A549 (cell line): ENCODE measurements around the gene ATN1. TPM values are rescaled to one million over a fixed set of nuclear protein-coding genes. Genes with fewer than 3 reads are reported as not detected.

Source experiments
- ATAC-seq, 2 experiments: fragments of 200-7000 bp in 1 of 2; fragments of >200 bp in 1 of 2; cut with Nextera tagmentation in 1 of 2; cut with Tn5 transposase in 1 of 2; 3 replicates each; pipeline versions ENCODE4 v1.8.0 to v1.9.1; 2018 to 2020; ENCODE audit warnings: mild to moderate bottlenecking in 1 of 2, moderate library complexity in 1 of 2
- CTCF ChIA-PET: fragments of 300-600 bp; sonication (Branson Sonifier 250); formaldehyde crosslinking; extraction: SDS; loops from one replicate; lab custom pipeline; 2021; ENCODE audit warnings: antibody characterized with exemption, inconsistent platforms; lab: Yijun Ruan, JAX
- POLR2A ChIA-PET: fragments of 350-600 bp; formaldehyde crosslinking; extraction: SDS; loops from one replicate; lab custom pipeline; 2021; ENCODE audit warnings: antibody characterized with exemption, inconsistent platforms; lab: Yijun Ruan, JAX
- DNase-seq, 2 experiments: peaks; one replicate each; pipeline versions ENCODE4 v3.0.0 to v3.0.0-alpha.2; 2011 to 2016; ENCODE audit warnings: low read depth in 1 of 2, low spot score in 1 of 2
- FAIRE-seq: peaks from 2 replicates; lab custom pipeline; 2011; peaks lifted over from hg19 to GRCh38; lab: Jason Lieb, UNC
- H3K27ac ChIP-seq, 2 experiments: fragments of >200 bp; sonication (Bioruptor Twin); formaldehyde crosslinking; 3 replicates each; pipeline ENCODE4 v1.5.1; 2016 to 2017
- H3K4me1 ChIP-seq: fragments of >200 bp; sonication (Bioruptor Twin); formaldehyde crosslinking; 3 replicates; pipeline ENCODE4 v1.6.1; 2016
- H3K4me2 ChIP-seq: fragments of >200 bp; sonication (Bioruptor Twin); formaldehyde crosslinking; 3 replicates; pipeline ENCODE4 v1.6.1; 2016
- H3K4me3 ChIP-seq: fragments of >200 bp; sonication (Bioruptor Twin); formaldehyde crosslinking; 3 replicates; pipeline ENCODE4 v1.5.1; 2016
- H3K9me3 ChIP-seq: fragments of >200 bp; sonication (Bioruptor Twin); formaldehyde crosslinking; 3 replicates; pipeline ENCODE4 v1.6.1; 2016
- ATOH8 ChIP-seq: fragments of 250-450 bp; sonication (Bioruptor Pico); IDR thresholded peaks from 2 replicates; pipeline ENCODE4 v1.5.0; 2020; ENCODE audit warnings: low read depth, mild to moderate bottlenecking, moderate library complexity
- BCL3 ChIP-seq: fragments of >200 bp; sonication (Bioruptor Twin); formaldehyde crosslinking; IDR thresholded peaks from 3 replicates; pipeline ENCODE4 v1.6.1; 2016
- BHLHE40 ChIP-seq: IDR thresholded peaks from 2 replicates; pipeline ENCODE4 v1.6.1; 2012; ENCODE audit warnings: low read depth, low read length, inconsistent platforms
- CBX2 ChIP-seq: fragments of 200-600 bp; sonication (generic); IDR thresholded peaks from 2 replicates; pipeline ENCODE4 v1.6.1; 2016; ENCODE audit warnings: low read depth, mild to moderate bottlenecking, borderline replicate concordance
- CHD4 ChIP-seq: fragments of 200-600 bp; sonication (generic); IDR thresholded peaks from 2 replicates; pipeline ENCODE4 v1.6.1; 2016; ENCODE audit warnings: antibody characterized with exemption, mild to moderate bottlenecking, borderline replicate concordance
- EHMT2 ChIP-seq: fragments of 200-600 bp; sonication (generic); IDR thresholded peaks from 2 replicates; pipeline ENCODE4 v1.6.1; 2016; ENCODE audit warnings: antibody characterized with exemption, low read depth, mild to moderate bottlenecking, moderate library complexity
- FOSL2 ChIP-seq, 2 experiments: fragments of 450-650 bp in 1 of 2; fragments of >200 bp in 1 of 2; sonication (Bioruptor Twin) in 1 of 2; formaldehyde crosslinking; IDR thresholded peaks; 2 replicates each; pipeline versions ENCODE4 v1.5.0 to v1.6.1; 2016 to 2020; ENCODE audit warnings: mild to moderate bottlenecking in 1 of 2, moderate library complexity in 1 of 2
- JUN ChIP-seq, 2 experiments: fragments of >200 bp; sonication (Bioruptor Twin); formaldehyde crosslinking; IDR thresholded peaks; 2 replicates in 1 of 2; 3 replicates in 1 of 2; pipeline ENCODE4 v1.6.1; 2016 to 2017
- KDM1A ChIP-seq: fragments of 200-600 bp; sonication (generic); IDR thresholded peaks from 2 replicates; pipeline ENCODE4 v1.6.1; 2016; ENCODE audit warnings: low read depth, mild to moderate bottlenecking
- KDM5A ChIP-seq: fragments of 200-600 bp; sonication (generic); IDR thresholded peaks from 2 replicates; pipeline ENCODE4 v1.6.1; 2016; ENCODE audit warnings: antibody characterized with exemption, mild to moderate bottlenecking
- MAZ ChIP-seq: fragments of 150-350 bp; IDR thresholded peaks from 2 replicates; pipeline ENCODE4 v1.6.1; 2014; ENCODE audit warnings: antibody characterized with exemption, low read depth, low read length, borderline replicate concordance
- PHF8 ChIP-seq: fragments of 200-600 bp; sonication (generic); IDR thresholded peaks from 2 replicates; pipeline ENCODE4 v1.6.1; 2016; ENCODE audit warnings: low read depth, mild to moderate bottlenecking, antibody characterized with exemption, moderate library complexity, borderline replicate concordance
- POLR2A ChIP-seq: IDR thresholded peaks from 2 replicates; pipeline ENCODE4 v1.6.1; 2012; ENCODE audit warnings: mild to moderate bottlenecking, low read length
- POLR2AphosphoS2 ChIP-seq: conservative IDR thresholded peaks from 2 replicates; pipeline ENCODE4 v1.6.1; 2012; ENCODE audit warnings: low read length, improper control_type of control experiment, inconsistent platforms
- RAD21 ChIP-seq, 2 experiments: fragments of >200 bp in 1 of 2; sonication (Bioruptor Twin) in 1 of 2; formaldehyde crosslinking in 1 of 2; IDR thresholded peaks in 1 of 2; conservative IDR thresholded peaks in 1 of 2; 2 replicates in 1 of 2; 3 replicates in 1 of 2; pipeline ENCODE4 v1.6.1; 2012 to 2018; ENCODE audit warnings: inconsistent platforms in 1 of 2
- RFX5 ChIP-seq: fragments of 450-650 bp; IDR thresholded peaks from 2 replicates; pipeline ENCODE4 v1.7.1; 2014; ENCODE audit warnings: antibody characterized with exemption, mild to moderate bottlenecking, moderate library complexity
- SMC3 ChIP-seq: fragments of >200 bp; sonication (Bioruptor Twin); formaldehyde crosslinking; IDR thresholded peaks from 3 replicates; pipeline ENCODE4 v1.6.1; 2018; ENCODE audit warnings: inconsistent platforms
- TFCP2L1 ChIP-seq: fragments of 250-450 bp; sonication (Bioruptor Pico); IDR thresholded peaks from 2 replicates; pipeline ENCODE4 v1.5.0; 2021; ENCODE audit warnings: mild to moderate bottlenecking
- TP53 ChIP-seq: fragments of 250-450 bp; sonication (Bioruptor Pico); IDR thresholded peaks from 2 replicates; pipeline ENCODE4 v1.5.0; 2021; ENCODE audit warnings: mild to moderate bottlenecking, moderate library complexity
- ZC3H11A ChIP-seq: fragments of 450-650 bp; IDR thresholded peaks from 2 replicates; pipeline ENCODE4 v1.6.1; 2014; ENCODE audit warnings: antibody characterized with exemption, mild to moderate bottlenecking
- ZFP36 ChIP-seq: fragments of 450-650 bp; IDR thresholded peaks from 2 replicates; pipeline ENCODE4 v1.6.1; 2014; ENCODE audit warnings: borderline replicate concordance; ENCODE audit not compliant: partially characterized antibody
- ZNF302 ChIP-seq: fragments of 250-450 bp; sonication (Bioruptor Pico); IDR thresholded peaks from 2 replicates; pipeline ENCODE4 v1.9.0; 2021; ENCODE audit warnings: inconsistent platforms, mild to moderate bottlenecking, moderate library complexity
- WGBS: methylation state at CpG from one replicate; pipeline ENCODE4 v1.1.6; 2017; ENCODE audit errors: missing lambda C conversion rate; 5-methylcytosine and 5-hydroxymethylcytosine counted together
- polyA plus RNA-seq, 4 experiments: library from polyadenylated mRNA; depleted of rRNA in 3 of 4; stranded (reverse); fragments of >200 nt; fragmentation: RNase III in 1 of 4; extraction: RNeasy Plus Mini Kit Qiagen cat#74134 plus additional on column Dnase treatment in 1 of 4; gene quantifications; 2 replicates in 3 of 4; 3 replicates in 1 of 4; pipeline ENCODE4 v1.2.3, GENCODE V29; 2011 to 2017
- TF ChIP-seq, protein P1 (sequence below): IDR thresholded peaks from 2 replicates; pipeline ENCODE4 v1.6.1; 2012
- TF ChIP-seq, protein P2 (sequence below): fragments of >200 bp; sonication (Bioruptor Twin); formaldehyde crosslinking; IDR thresholded peaks from 2 replicates; pipeline ENCODE4 v1.6.1; 2016
- TF ChIP-seq, protein P3 (sequence below): IDR thresholded peaks from 2 replicates; pipeline ENCODE4 v1.6.1; 2012
- TF ChIP-seq, protein P4 (sequence below): fragments of 450-650 bp; IDR thresholded peaks from 2 replicates; pipeline ENCODE4 v1.6.1; 2014; ENCODE audit warnings: antibody characterized with exemption
- TF ChIP-seq, protein P5 (sequence below): fragments of 250-450 bp; sonication (Bioruptor Pico); IDR thresholded peaks from 2 replicates; pipeline ENCODE4 v1.5.0; 2021; ENCODE audit warnings: mild to moderate bottlenecking, moderate library complexity, borderline replicate concordance

The ATN1 gene
- polyA plus RNA-seq, 2 of the 4 experiments (the other 2 are of a cell fraction), result 11.3 to 51.6 TPM

DNA sequence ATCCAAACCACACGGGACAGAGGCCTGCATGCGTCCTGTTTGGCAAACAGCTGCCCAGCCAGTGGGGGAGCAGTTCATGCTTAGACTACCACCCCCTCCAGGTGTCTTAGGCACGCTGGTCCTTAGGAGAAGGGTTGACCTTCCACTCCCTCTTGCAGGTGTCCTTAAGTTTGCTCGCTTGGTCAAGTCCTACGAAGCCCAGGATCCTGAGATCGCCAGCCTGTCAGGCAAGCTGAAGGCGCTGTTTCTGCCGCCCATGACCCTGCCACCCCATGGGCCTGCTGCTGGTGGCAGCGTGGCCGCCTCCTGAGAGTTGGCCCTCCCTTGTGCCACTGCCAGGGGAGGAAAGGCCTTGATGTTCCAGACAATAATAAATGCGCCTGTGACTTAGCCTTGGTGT is 17.9 kb downstream of the ATN1 start:
- ATAC-seq, result no peak
- no peak for FAIRE-seq
- CTCF ChIA-PET, result interaction anchor here (0.8 to 22.6 kb wide), 23 partner anchors 9 to 692 kb away, joined by 3 to 370 read pairs (median 5); partner anchors contain the start of genes ATN1, C1R, C1RL and C1S
- no peak for TF ChIP-seq CBX2
- TF ChIP-seq EHMT2, result no peak
- no peak for TF ChIP-seq CHD4
- TF ChIP-seq PHF8, result no peak
- no peak; the same call in 1 of the 2 replicates for TF ChIP-seq POLR2AphosphoS2
- TF ChIP-seq FOSL2 (IDR thresholded peaks at IDR 0.05), result no peak
- no peak for TF ChIP-seq FOSL2 (CRISPR knock-in tag; IDR thresholded peaks at IDR 0.05)
- no peak for TF ChIP-seq RFX5
- TF ChIP-seq ATOH8 (CRISPR knock-in tag), result no peak
- no peak for TF ChIP-seq ZFP36
- no peak for TF ChIP-seq MAZ
- TF ChIP-seq, protein P1, sequence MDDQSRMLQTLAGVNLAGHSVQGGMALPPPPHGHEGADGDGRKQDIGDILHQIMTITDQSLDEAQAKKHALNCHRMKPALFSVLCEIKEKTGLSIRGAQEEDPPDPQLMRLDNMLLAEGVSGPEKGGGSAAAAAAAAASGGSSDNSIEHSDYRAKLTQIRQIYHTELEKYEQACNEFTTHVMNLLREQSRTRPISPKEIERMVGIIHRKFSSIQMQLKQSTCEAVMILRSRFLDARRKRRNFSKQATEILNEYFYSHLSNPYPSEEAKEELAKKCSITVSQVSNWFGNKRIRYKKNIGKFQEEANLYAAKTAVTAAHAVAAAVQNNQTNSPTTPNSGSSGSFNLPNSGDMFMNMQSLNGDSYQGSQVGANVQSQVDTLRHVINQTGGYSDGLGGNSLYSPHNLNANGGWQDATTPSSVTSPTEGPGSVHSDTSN, result no peak
- no peak for TF ChIP-seq ZC3H11A
- TF ChIP-seq BHLHE40, result no peak
- no peak for TF ChIP-seq JUN (IDR thresholded peaks at IDR 0.05)
- no peak for TF ChIP-seq TP53
- TF ChIP-seq, protein P2, sequence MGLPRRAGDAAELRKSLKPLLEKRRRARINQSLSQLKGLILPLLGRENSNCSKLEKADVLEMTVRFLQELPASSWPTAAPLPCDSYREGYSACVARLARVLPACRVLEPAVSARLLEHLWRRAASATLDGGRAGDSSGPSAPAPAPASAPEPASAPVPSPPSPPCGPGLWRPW, result no peak
- TF ChIP-seq RAD21 (conservative IDR thresholded peaks at IDR 0.05 in 1 of 2, IDR thresholded peaks at IDR 0.05 in 1 of 2), result no peak
- no peak for TF ChIP-seq KDM1A
- no peak for TF ChIP-seq TFCP2L1 (CRISPR knock-in tag)
- no peaks in the 10 kb centered on the region for H3K9me3 ChIP-seq
- WGBS, result 81% methylated on average over 11 of the region's 11 CpGs
- peak overlapping the region; percentile 80 to 90 for H3K27ac ChIP-seq
- H3K4me1 ChIP-seq, result peaks cover 36% of the 10 kb centered on the region
- POLR2A ChIA-PET, result interaction anchor here (0.9 to 6.1 kb wide), 13 partner anchors 10 to 199 kb away, joined by 3 to 174 read pairs (median 10); partner anchors contain the start of genes C1RL, CDCA3, SPSB2 and TPI1
- peak overlapping the region; percentile 59; the same call in 2 of the 3 replicates for H3K4me3 ChIP-seq
- peak overlapping the region; percentile 88 for H3K4me2 ChIP-seq
- DNase-seq, result no peak

- WGBS, result 2% methylated on average over 17 of the region's 32 CpGs
- CTCF ChIA-PET, result interaction anchor here (0.8 to 22.6 kb wide), 18 partner anchors 9 to 242 kb away, joined by 3 to 370 read pairs (median 6); partner anchors contain the start of genes ATN1, C1R, C1RL and C1S
- peak overlapping the region; percentile 59 for H3K4me3 ChIP-seq
- DNase-seq (peak; percentile 93 to 96), ATAC-seq (peak; percentile 54 to 78), FAIRE-seq (no peak)
- H3K4me1 ChIP-seq, result peaks cover 36% of the 10 kb centered on the region
- peak overlapping the region; percentile 88 for H3K4me2 ChIP-seq
- no peaks in the 10 kb centered on the region for H3K9me3 ChIP-seq
- POLR2A ChIA-PET, result interaction anchor here (0.9 to 6.1 kb wide), 10 partner anchors 10 to 181 kb away, joined by 3 to 174 read pairs (median 4); partner anchors contain the start of genes CDCA3, LPCAT3, SPSB2 and TPI1
- peak overlapping the region; percentile 80 to 90 for H3K27ac ChIP-seq
- TF ChIP-seq POLR2AphosphoS2, result peak; percentile 74; the same call in 1 of the 2 replicates
- peak; percentile 47; the same call in 1 of the 2 replicates for TF ChIP-seq PHF8
- TF ChIP-seq BHLHE40, result no peak
- TF ChIP-seq, protein P3, sequence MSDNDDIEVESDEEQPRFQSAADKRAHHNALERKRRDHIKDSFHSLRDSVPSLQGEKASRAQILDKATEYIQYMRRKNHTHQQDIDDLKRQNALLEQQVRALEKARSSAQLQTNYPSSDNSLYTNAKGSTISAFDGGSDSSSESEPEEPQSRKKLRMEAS, result peak; percentile 72
- TF ChIP-seq TP53, result no peak
- TF ChIP-seq, protein P4, sequence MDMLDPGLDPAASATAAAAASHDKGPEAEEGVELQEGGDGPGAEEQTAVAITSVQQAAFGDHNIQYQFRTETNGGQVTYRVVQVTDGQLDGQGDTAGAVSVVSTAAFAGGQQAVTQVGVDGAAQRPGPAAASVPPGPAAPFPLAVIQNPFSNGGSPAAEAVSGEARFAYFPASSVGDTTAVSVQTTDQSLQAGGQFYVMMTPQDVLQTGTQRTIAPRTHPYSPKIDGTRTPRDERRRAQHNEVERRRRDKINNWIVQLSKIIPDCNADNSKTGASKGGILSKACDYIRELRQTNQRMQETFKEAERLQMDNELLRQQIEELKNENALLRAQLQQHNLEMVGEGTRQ, result no peak
- no peak for TF ChIP-seq KDM5A
- peak; percentile 94 for TF ChIP-seq POLR2A
- TF ChIP-seq BCL3, result 0 out of 3 replicates have a peak, but pooled peaks have one; percentile 43
- no peak for TF ChIP-seq ZNF302 (CRISPR knock-in tag)
- no peak; the same call in 2 of the 3 replicates for TF ChIP-seq SMC3
- TF ChIP-seq, protein P5, sequence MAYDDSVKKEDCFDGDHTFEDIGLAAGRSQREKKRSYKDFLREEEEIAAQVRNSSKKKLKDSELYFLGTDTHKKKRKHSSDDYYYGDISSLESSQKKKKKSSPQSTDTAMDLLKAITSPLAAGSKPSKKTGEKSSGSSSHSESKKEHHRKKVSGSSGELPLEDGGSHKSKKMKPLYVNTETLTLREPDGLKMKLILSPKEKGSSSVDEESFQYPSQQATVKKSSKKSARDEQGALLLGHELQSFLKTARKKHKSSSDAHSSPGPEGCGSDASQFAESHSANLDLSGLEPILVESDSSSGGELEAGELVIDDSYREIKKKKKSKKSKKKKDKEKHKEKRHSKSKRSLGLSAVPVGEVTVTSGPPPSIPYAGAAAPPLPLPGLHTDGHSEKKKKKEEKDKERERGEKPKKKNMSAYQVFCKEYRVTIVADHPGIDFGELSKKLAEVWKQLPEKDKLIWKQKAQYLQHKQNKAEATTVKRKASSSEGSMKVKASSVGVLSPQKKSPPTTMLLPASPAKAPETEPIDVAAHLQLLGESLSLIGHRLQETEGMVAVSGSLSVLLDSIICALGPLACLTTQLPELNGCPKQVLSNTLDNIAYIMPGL (CRISPR knock-in tag), result no peak
These were observed 18.5 kb downstream of the ATN1 start for GRCh38 chr12:6946033-6946919.
